Bronchial epithelial cell (primary cell): ENCODE data around the gene PRPSAP1. TPM values are rescaled to one million over a fixed set of nuclear protein-coding genes. Genes with fewer than 3 reads are reported as not detected.

ENCODE experiments used
- DNase-seq: peaks from one replicate; pipeline ENCODE4 v3.0.0-alpha.2; 2010; ENCODE audit warnings: low read depth
- FAIRE-seq: peaks from 2 replicates; lab custom pipeline; 2011; peaks lifted over from hg19 to GRCh38; lab: Jason Lieb, UNC
- H3K27me3 ChIP-seq: 2 replicates; pipeline ENCODE4 v1.5.1; 2011; ENCODE audit warnings: low read length; ENCODE audit not compliant: control insufficient read depth, insufficient read depth
- H3K36me3 ChIP-seq: 2 replicates; pipeline ENCODE4 v1.5.1; 2011; ENCODE audit warnings: low read length; ENCODE audit not compliant: control insufficient read depth, insufficient read depth
- H3K4me3 ChIP-seq: 2 replicates; pipeline ENCODE4 v1.5.1; 2011; ENCODE audit warnings: mild to moderate bottlenecking, low read depth, low read length, control low read depth
- CTCF ChIP-seq: IDR thresholded peaks from 2 replicates; pipeline ENCODE4 v1.5.1; 2011; ENCODE audit warnings: mild to moderate bottlenecking, moderate library complexity, low read length, control low read depth, inconsistent platforms; ENCODE audit not compliant: insufficient read depth, severe bottlenecking
- total RNA-seq: library from RNA; depleted of rRNA; stranded (reverse); fragments of >200 nt; gene quantifications from 2 replicates; pipeline ENCODE4 v1.2.1, GENCODE V29; 2014

The PRPSAP1 gene
- total RNA-seq, 1 donor from 2014 or later = 29.2 TPM

- FAIRE-seq (peak; percentile 98), DNase-seq (no peak)
- H3K27me3 ChIP-seq = no peaks in the 10 kb centered on the region
- H3K36me3 ChIP-seq = no peaks in the 10 kb centered on the region
- no peak for TF ChIP-seq CTCF
- no peak overlapping the region for H3K4me3 ChIP-seq
Measured at GRCh38 chr17:76277300-76278267, 76.1 kb downstream of the PRPSAP1 start.

GRCh38 chr17:76276461-76277299 is 77.0 kb downstream of the PRPSAP1 start:
- FAIRE-seq (peak; percentile 89), DNase-seq (peak; percentile 42)

DNA sequence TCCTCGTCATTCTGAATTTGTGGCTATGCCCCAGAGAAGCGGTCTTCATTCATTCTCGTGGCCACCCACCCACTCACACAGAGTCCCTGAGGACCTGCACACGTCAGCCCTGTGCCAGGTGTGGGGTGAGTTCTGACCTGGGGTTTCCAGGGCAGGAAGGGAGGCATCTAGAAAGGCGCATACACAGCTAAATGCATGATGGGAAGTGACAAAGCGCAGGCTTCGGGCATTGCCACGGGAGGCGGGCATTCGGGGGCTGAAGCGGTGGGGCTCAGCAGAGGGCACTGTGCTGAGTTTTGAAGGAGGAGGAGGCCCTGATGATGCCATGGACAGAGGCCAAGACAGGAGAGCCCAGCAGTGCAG is 77.7 kb downstream of the PRPSAP1 start:
- no peak overlapping the region for H3K4me3 ChIP-seq
- H3K27me3 ChIP-seq = no peaks in the 10 kb centered on the region
- DNase-seq = no peak
- TF ChIP-seq CTCF = no peak
- FAIRE-seq = no peak
- no peaks in the 10 kb centered on the region for H3K36me3 ChIP-seq

More at GRCh38 chr17:76276461-76277299, 77.0 kb downstream of the PRPSAP1 start:
- H3K27me3 ChIP-seq = no peaks in the 10 kb centered on the region
- H3K36me3 ChIP-seq = no peaks in the 10 kb centered on the region
- H3K4me3 ChIP-seq = no peak overlapping the region
- TF ChIP-seq CTCF = no peak

DNA sequence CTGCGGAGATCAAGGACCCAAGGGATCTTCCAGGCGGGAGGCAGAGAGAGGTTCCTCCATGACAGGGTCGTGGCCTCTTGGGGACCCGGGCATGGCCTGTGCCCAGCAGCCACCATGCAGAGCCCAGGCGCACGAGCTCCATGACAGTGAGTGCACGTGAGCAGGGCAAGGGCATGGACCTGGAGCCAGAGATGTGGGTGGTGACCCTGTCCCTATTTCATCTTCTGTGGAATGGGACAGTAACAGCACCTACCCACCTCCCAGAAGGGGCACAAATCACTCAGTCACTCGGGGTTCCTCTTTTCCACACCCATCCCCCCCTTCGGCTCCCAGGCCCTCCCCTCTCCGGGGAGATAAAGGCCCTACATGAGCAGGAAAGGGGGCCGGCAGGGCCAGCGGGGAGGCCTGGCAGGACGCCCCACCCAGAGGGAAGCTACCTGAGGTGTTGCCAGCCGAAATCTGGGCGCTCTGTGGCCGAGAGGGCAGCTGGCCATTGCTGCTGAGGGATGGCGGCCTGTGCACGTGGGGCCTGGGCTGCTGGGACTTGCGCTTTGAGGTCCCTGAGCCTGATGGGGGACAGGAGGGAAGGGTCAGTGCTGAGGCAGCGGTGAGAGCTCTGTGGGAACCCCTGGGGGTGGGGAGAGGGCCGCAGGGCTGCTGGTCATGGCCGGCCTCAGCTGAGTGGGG is 78.2 kb downstream of the PRPSAP1 start:
- peaks cover 1% of the 10 kb centered on the region for H3K36me3 ChIP-seq
- TF ChIP-seq CTCF = no peak
- no peaks in the 10 kb centered on the region for H3K27me3 ChIP-seq
- DNase-seq (no peak), FAIRE-seq (no peak)
- H3K4me3 ChIP-seq = no peak overlapping the region

- DNase-seq (no peak), FAIRE-seq (no peak)
- peaks cover 1% of the 10 kb centered on the region for H3K36me3 ChIP-seq
- H3K27me3 ChIP-seq = no peaks in the 10 kb centered on the region
- H3K4me3 ChIP-seq = no peak overlapping the region
- no peak for TF ChIP-seq CTCF
Measured at GRCh38 chr17:76274112-76274956, 79.4 kb downstream of the PRPSAP1 start.
